DLD1 (cell line): ENCODE data around the gene FOXB2.
"Not testable (repeated sequence)": the region's sequence is repeated elsewhere in the genome, so short reads cannot be mapped to it uniquely, and the experiment has no call there.

ENCODE experiments used
- in situ Hi-C: cut with HindIII; loops from 2 replicates; pipeline ENCODE4 v1.10.0; 2017; ENCODE audit warnings: low sequenced_read_pairs

Gene FOXB2

GRCh38 chr9:77040340-77040739 is 20.9 kb downstream of the FOXB2 start:
- in situ Hi-C loops = no loop called here

- in situ Hi-C loops = not testable (repeated sequence)
These were observed 24.3 kb downstream of the FOXB2 start for GRCh38 chr9:77043743-77044142.

- in situ Hi-C loops = not testable (repeated sequence)
These were observed 41.2 kb downstream of the FOXB2 start for GRCh38 chr9:77060681-77061080.

GRCh38 chr9:77063645-77064285 is 44.3 kb downstream of the FOXB2 start:
- in situ Hi-C loops = no loop called here

GRCh38 chr9:77066388-77066787 is 46.9 kb downstream of the FOXB2 start:
- in situ Hi-C loops = no loop called here
